ENCODE data around the gene CITED4.

GRCh38 chr1:40901886-40902852, 40.0 kb upstream of the CITED4 start:
- TF ChIP-seq CTCF (conservative IDR thresholded peaks at IDR 0.05; ENCODE audit: low read length) (no peak), EZH2phosphoT487 (IDR thresholded peaks at IDR 0.05; ENCODE audit: borderline replicate concordance, low read depth, low read length) (no peak)
